GM12864 (cell line): Measurements from ENCODE around the gene NLGN1.

Experiments used
- DNase-seq: peaks from one replicate; pipeline ENCODE4 v3.0.0-alpha.2; 2011; ENCODE audit warnings: low read depth
- H3K4me3 ChIP-seq: 2 replicates; pipeline ENCODE4 v1.5.1; 2011; ENCODE audit warnings: mild to moderate bottlenecking, low read depth, low read length, control low read depth
- CTCF ChIP-seq: IDR thresholded peaks from 2 replicates; pipeline ENCODE4 v1.5.1; 2011; ENCODE audit warnings: low read depth, mild to moderate bottlenecking, moderate library complexity, low read length, control low read depth, inconsistent platforms; ENCODE audit errors: missing control alignments

The NLGN1 gene

GRCh38 chr3:173624086-173624485, 226.5 kb downstream of the NLGN1 start:
- no peak for TF ChIP-seq CTCF
- no peak overlapping the region for H3K4me3 ChIP-seq
- DNase-seq: no peak

- no peak overlapping the region for H3K4me3 ChIP-seq
- TF ChIP-seq CTCF: no peak
- DNase-seq: no peak
Measured at GRCh38 chr3:173630849-173631248, 233.3 kb downstream of the NLGN1 start.

- no peak for DNase-seq
- no peak for TF ChIP-seq CTCF
- H3K4me3 ChIP-seq: no peak overlapping the region
Measured at GRCh38 chr3:173632945-173633344, 235.4 kb downstream of the NLGN1 start.

GRCh38 chr3:173635826-173636225, 238.3 kb downstream of the NLGN1 start:
- no peak for DNase-seq
- no peak for TF ChIP-seq CTCF
- no peak overlapping the region for H3K4me3 ChIP-seq

- TF ChIP-seq CTCF: no peak
- no peak for DNase-seq
- no peak overlapping the region for H3K4me3 ChIP-seq
Measured at GRCh38 chr3:173639098-173639497, 241.6 kb downstream of the NLGN1 start.

GRCh38 chr3:173641696-173642095, 244.2 kb downstream of the NLGN1 start:
- no peak for DNase-seq
- no peak for TF ChIP-seq CTCF
- no peak overlapping the region for H3K4me3 ChIP-seq

- no peak overlapping the region for H3K4me3 ChIP-seq
- TF ChIP-seq CTCF: no peak
- DNase-seq: no peak
Measured at GRCh38 chr3:173644086-173645082, 246.8 kb downstream of the NLGN1 start.
